Activated CD4-positive, CD25-positive, alpha-beta regulatory T cell treated with anti-CD3 and anti-CD28 coated beads, Interleukin-2, amount 50 U/mL, for 24 hours (primary cell): ENCODE data around the gene RNU1-4.
"Not testable (repeated sequence)": the region's sequence is repeated elsewhere in the genome, so short reads cannot be mapped to it uniquely, and the experiment has no call there.

ENCODE experiments used
- ATAC-seq, 2 donors: fragments of 150-1000 bp; cut with Tn5 transposase; one replicate each; pipeline ENCODE4 v1.10.0; 2021; ENCODE audit warnings: mild to moderate bottlenecking in 1 of 2, moderate library complexity in 1 of 2

Gene RNU1-4

GRCh38 chr1:16740047-16740964 lies at the start of gene RNU1-4:
TSS of gene RNU1-4 (plus strand) at chr1:16740516.
- peak; percentile 91 to 98 for ATAC-seq

- not testable (repeated sequence) for ATAC-seq
Observed at GRCh38 chr1:16690971-16691682, 49.2 kb upstream of the RNU1-4 start.

- not testable (repeated sequence) for ATAC-seq
Observed at GRCh38 chr1:16692283-16692682, 48.0 kb upstream of the RNU1-4 start.

- ATAC-seq = not testable (repeated sequence)
Observed at GRCh38 chr1:16692717-16693448, 47.4 kb upstream of the RNU1-4 start.

GRCh38 chr1:16693449-16694307 lies 46.6 kb upstream of the RNU1-4 start:
- peak in 1 of 2 donors; percentile 8 for ATAC-seq

- ATAC-seq = not testable (repeated sequence)
Observed at GRCh38 chr1:16694308-16694702, 46.0 kb upstream of the RNU1-4 start.

- not testable (repeated sequence) for ATAC-seq
Observed at GRCh38 chr1:16696507-16697150, 43.7 kb upstream of the RNU1-4 start.

GRCh38 chr1:16697152-16697551 lies 43.2 kb upstream of the RNU1-4 start:
- ATAC-seq = not testable (repeated sequence)

- not testable (repeated sequence) for ATAC-seq
Observed at GRCh38 chr1:16699440-16699839, 40.9 kb upstream of the RNU1-4 start.

GRCh38 chr1:16700138-16700895 lies 40.0 kb upstream of the RNU1-4 start:
- ATAC-seq = peak in 1 of 2 donors; percentile 22

GRCh38 chr1:16701189-16701588 lies 39.1 kb upstream of the RNU1-4 start:
- ATAC-seq = not testable (repeated sequence)

GRCh38 chr1:16702280-16702679 lies 38.0 kb upstream of the RNU1-4 start:
- ATAC-seq = not testable (repeated sequence)

- ATAC-seq = peak in 1 of 2 donors; percentile 42
Observed at GRCh38 chr1:16703141-16703540, 37.2 kb upstream of the RNU1-4 start.

- ATAC-seq = not testable (repeated sequence)
Observed at GRCh38 chr1:16703602-16704001, 36.7 kb upstream of the RNU1-4 start.

GRCh38 chr1:16704076-16704475 lies 36.2 kb upstream of the RNU1-4 start:
- ATAC-seq = not testable (repeated sequence)

- ATAC-seq = not testable (repeated sequence)
Observed at GRCh38 chr1:16704502-16705100, 35.7 kb upstream of the RNU1-4 start.

- ATAC-seq = not testable (repeated sequence)
Observed at GRCh38 chr1:16706302-16706701, 34.0 kb upstream of the RNU1-4 start.

GRCh38 chr1:16707130-16708093 lies 32.9 kb upstream of the RNU1-4 start:
- ATAC-seq = peak in 1 of 2 donors; percentile 18

- not testable (repeated sequence) for ATAC-seq
Observed at GRCh38 chr1:16708704-16709103, 31.6 kb upstream of the RNU1-4 start.
